Activated CD4-positive, alpha-beta memory T cell treated with anti-CD3 and anti-CD28 coated beads, Interleukin-2, amount 10 ng/mL, durations not matched to agents 7 days and 5 days (primary cell): Measurements from ENCODE around the gene VAV2. TPM values are rescaled to one million over a fixed set of nuclear protein-coding genes. Genes with fewer than 3 reads are reported as not detected.

Experiments used
- CTCF ChIA-PET: fragments of 350-600 bp; sonication (Branson Sonifier 250); formaldehyde crosslinking; loops from one replicate; lab custom pipeline; 2021; ENCODE audit warnings: antibody characterized with exemption, inconsistent platforms; lab: Charles Lee
- POLR2A ChIA-PET: fragments of 350-600 bp; sonication (Branson Sonifier 250); formaldehyde crosslinking; loops from one replicate; lab custom pipeline; 2021; ENCODE audit warnings: antibody characterized with exemption; lab: Charles Lee
- DNase-seq: peaks from one replicate; pipeline ENCODE4 v3.0.0-alpha.2; 2020
- H3K27ac Mint-ChIP-seq: one replicate; pipeline ENCODE4 v1.8.0; 2021; ENCODE audit warnings: mild to moderate bottlenecking, mixed read lengths
- H3K27me3 Mint-ChIP-seq: one replicate; pipeline ENCODE4 v1.8.0; 2021; ENCODE audit warnings: mixed read lengths
- H3K36me3 Mint-ChIP-seq: one replicate; pipeline ENCODE4 v1.8.0; 2021; ENCODE audit warnings: low read depth, mixed read lengths
- H3K4me1 Mint-ChIP-seq: one replicate; pipeline ENCODE4 v1.8.0; 2021; ENCODE audit warnings: mixed read lengths
- H3K4me3 Mint-ChIP-seq: one replicate; pipeline ENCODE4 v1.8.0; 2021; ENCODE audit warnings: mild to moderate bottlenecking, mixed read lengths
- H3K9me3 Mint-ChIP-seq: one replicate; pipeline ENCODE4 v1.8.0; 2021; ENCODE audit warnings: mixed read lengths
- total RNA-seq, 2 experiments: library from RNA; stranded (reverse); gene quantifications; one replicate each; pipeline ENCODE4 v1.2.3, GENCODE V29; 2021

The VAV2 gene
- total RNA-seq, 2 experiments from 2014 or later: 2.4 to 2.9 TPM

- no peaks in the 10 kb centered on the region for H3K27me3 Mint-ChIP-seq
- H3K4me1 Mint-ChIP-seq: no peaks in the 10 kb centered on the region
- H3K36me3 Mint-ChIP-seq: no peaks in the 10 kb centered on the region
- POLR2A ChIA-PET: no interaction called here
- no peak overlapping the region for H3K27ac Mint-ChIP-seq
- H3K9me3 Mint-ChIP-seq: no peaks in the 10 kb centered on the region
- no peak for DNase-seq
- CTCF ChIA-PET: no interaction called here
- no peak overlapping the region for H3K4me3 Mint-ChIP-seq
Observed at GRCh38 chr9:133918111-133918813, 73.9 kb downstream of the VAV2 start.

- no peaks in the 10 kb centered on the region for H3K27me3 Mint-ChIP-seq
- H3K4me3 Mint-ChIP-seq: no peak overlapping the region
- ChIA-PET CTCF (no interaction called here), POLR2A (no interaction called here)
- H3K27ac Mint-ChIP-seq: no peak overlapping the region
- no peaks in the 10 kb centered on the region for H3K9me3 Mint-ChIP-seq
- H3K36me3 Mint-ChIP-seq: no peaks in the 10 kb centered on the region
- H3K4me1 Mint-ChIP-seq: no peaks in the 10 kb centered on the region
- no peak for DNase-seq
Observed at GRCh38 chr9:133917375-133917774, 74.7 kb downstream of the VAV2 start.

- Mint-ChIP-seq H3K4me3 (no peak overlapping the region), H3K27me3 (no peaks in the 10 kb centered on the region), H3K9me3 (no peaks in the 10 kb centered on the region), H3K4me1 (no peaks in the 10 kb centered on the region), H3K27ac (no peak overlapping the region), H3K36me3 (no peaks in the 10 kb centered on the region)
- CTCF ChIA-PET: interaction anchor here (0.7 kb wide), 1 partner anchor 79 kb away, joined by 3 read pairs; no protein-coding TSS in a partner anchor
- DNase-seq: no peak
- POLR2A ChIA-PET: no interaction called here
Observed at GRCh38 chr9:133916159-133916541, 76.0 kb downstream of the VAV2 start.

- Mint-ChIP-seq H3K36me3 (no peaks in the 10 kb centered on the region), H3K27ac (no peak overlapping the region), H3K4me3 (no peak overlapping the region), H3K9me3 (no peaks in the 10 kb centered on the region), H3K27me3 (no peaks in the 10 kb centered on the region), H3K4me1 (no peaks in the 10 kb centered on the region)
- CTCF ChIA-PET: no interaction called here
- no peak for DNase-seq
- POLR2A ChIA-PET: no interaction called here
Observed at GRCh38 chr9:133915534-133916158, 76.5 kb downstream of the VAV2 start.

GRCh38 chr9:133914442-133915342 lies 77.4 kb downstream of the VAV2 start:
- DNase-seq: no peak
- Mint-ChIP-seq H3K27ac (no peak overlapping the region), H3K9me3 (no peaks in the 10 kb centered on the region), H3K27me3 (no peaks in the 10 kb centered on the region), H3K4me3 (no peak overlapping the region), H3K4me1 (no peaks in the 10 kb centered on the region), H3K36me3 (no peaks in the 10 kb centered on the region)
- POLR2A ChIA-PET: no interaction called here
- CTCF ChIA-PET: no interaction called here

GRCh38 chr9:133913571-133914369 lies 78.4 kb downstream of the VAV2 start:
- H3K27me3 Mint-ChIP-seq: no peaks in the 10 kb centered on the region
- H3K4me1 Mint-ChIP-seq: no peaks in the 10 kb centered on the region
- ChIA-PET CTCF (no interaction called here), POLR2A (no interaction called here)
- no peak for DNase-seq
- H3K36me3 Mint-ChIP-seq: no peaks in the 10 kb centered on the region
- no peak overlapping the region for H3K27ac Mint-ChIP-seq
- no peak overlapping the region for H3K4me3 Mint-ChIP-seq
- H3K9me3 Mint-ChIP-seq: no peaks in the 10 kb centered on the region

GRCh38 chr9:133910855-133911514 lies 81.1 kb downstream of the VAV2 start:
- CTCF ChIA-PET: no interaction called here
- DNase-seq: no peak
- Mint-ChIP-seq H3K9me3 (no peaks in the 10 kb centered on the region), H3K4me3 (no peak overlapping the region), H3K36me3 (no peaks in the 10 kb centered on the region), H3K4me1 (no peaks in the 10 kb centered on the region), H3K27me3 (no peaks in the 10 kb centered on the region), H3K27ac (no peak overlapping the region)
- POLR2A ChIA-PET: no interaction called here

GRCh38 chr9:133906932-133907910 lies 84.9 kb downstream of the VAV2 start:
- Mint-ChIP-seq H3K9me3 (no peaks in the 10 kb centered on the region), H3K27me3 (no peaks in the 10 kb centered on the region), H3K4me1 (no peaks in the 10 kb centered on the region), H3K27ac (no peak overlapping the region), H3K36me3 (no peaks in the 10 kb centered on the region), H3K4me3 (no peak overlapping the region)
- ChIA-PET CTCF (no interaction called here), POLR2A (no interaction called here)
- DNase-seq: no peak

GRCh38 chr9:133906218-133906617 lies 85.9 kb downstream of the VAV2 start:
- Mint-ChIP-seq H3K27me3 (no peaks in the 10 kb centered on the region), H3K4me3 (no peak overlapping the region), H3K4me1 (no peaks in the 10 kb centered on the region), H3K27ac (no peak overlapping the region), H3K36me3 (no peaks in the 10 kb centered on the region), H3K9me3 (no peaks in the 10 kb centered on the region)
- POLR2A ChIA-PET: no interaction called here
- DNase-seq: no peak
- CTCF ChIA-PET: no interaction called here

GRCh38 chr9:133905493-133905892 lies 86.6 kb downstream of the VAV2 start:
- Mint-ChIP-seq H3K4me1 (no peaks in the 10 kb centered on the region), H3K27me3 (no peaks in the 10 kb centered on the region), H3K4me3 (no peak overlapping the region), H3K27ac (no peak overlapping the region), H3K9me3 (no peaks in the 10 kb centered on the region), H3K36me3 (no peaks in the 10 kb centered on the region)
- CTCF ChIA-PET: no interaction called here
- POLR2A ChIA-PET: no interaction called here
- no peak for DNase-seq

GRCh38 chr9:133904346-133905090 lies 87.6 kb downstream of the VAV2 start:
- CTCF ChIA-PET: no interaction called here

More at GRCh38 chr9:133904346-133905090, 87.6 kb downstream of the VAV2 start:
- DNase-seq: no peak
- no peaks in the 10 kb centered on the region for H3K36me3 Mint-ChIP-seq
- POLR2A ChIA-PET: no interaction called here
- no peaks in the 10 kb centered on the region for H3K27me3 Mint-ChIP-seq
- H3K9me3 Mint-ChIP-seq: no peaks in the 10 kb centered on the region
- no peak overlapping the region for H3K4me3 Mint-ChIP-seq
- H3K27ac Mint-ChIP-seq: no peak overlapping the region
- no peaks in the 10 kb centered on the region for H3K4me1 Mint-ChIP-seq
